Neural progenitor cell (in vitro differentiated cells): ENCODE measurements around the gene OR11H6. TPM values are rescaled to one million over a fixed set of nuclear protein-coding genes. Genes with fewer than 3 reads are reported as not detected.

ENCODE experiments used
- DNase-seq: peaks from one replicate; pipeline ENCODE4 v3.0.0-alpha.2; 2016; ENCODE audit warnings: low spot score
- H2AFZ ChIP-seq: fragments of 200-600 bp; sonication (generic); replicated peaks from 2 replicates; pipeline ENCODE4 v1.6.1; 2016; ENCODE audit warnings: antibody characterized with exemption
- H3F3A ChIP-seq: fragments of 200-600 bp; sonication (generic); 2 replicates; pipeline ENCODE4 v1.6.1; 2016; ENCODE audit warnings: antibody characterized with exemption, low read depth
- H3K27ac ChIP-seq: fragments of 200-600 bp; sonication (generic); 2 replicates; pipeline ENCODE4 v1.5.1; 2016; ENCODE audit warnings: mild to moderate bottlenecking
- H3K27me3 ChIP-seq: fragments of 200-600 bp; sonication (generic); 2 replicates; pipeline ENCODE4 v1.6.1; 2016; ENCODE audit warnings: mild to moderate bottlenecking, moderate library complexity
- H3K36me3 ChIP-seq: fragments of 200-600 bp; sonication (generic); 2 replicates; pipeline ENCODE4 v1.5.1; 2016
- H3K4me1 ChIP-seq: fragments of 200-600 bp; sonication (generic); 2 replicates; pipeline ENCODE4 v1.6.1; 2016; ENCODE audit warnings: mixed run types
- H3K4me2 ChIP-seq: fragments of 200-600 bp; sonication (generic); 2 replicates; pipeline ENCODE4 v1.6.1; 2016
- H3K4me3 ChIP-seq: fragments of 200-600 bp; sonication (generic); 2 replicates; pipeline ENCODE4 v1.5.1; 2016
- H3K79me2 ChIP-seq: fragments of 200-600 bp; sonication (generic); 2 replicates; pipeline ENCODE4 v1.6.1; 2016; ENCODE audit warnings: low read depth
- H3K9ac ChIP-seq: fragments of 200-600 bp; sonication (generic); 2 replicates; pipeline ENCODE4 v1.6.1; 2016
- H3K9me3 ChIP-seq: fragments of 200-600 bp; sonication (generic); 2 replicates; pipeline ENCODE4 v1.5.1; 2016; ENCODE audit warnings: low read depth
- H4K20me1 ChIP-seq: fragments of 200-600 bp; sonication (generic); 2 replicates; pipeline ENCODE4 v1.6.1; 2016; ENCODE audit warnings: low read depth
- H3K27ac Mint-ChIP-seq: 3 replicates; pipeline ENCODE4 v1.8.0; 2021; ENCODE audit warnings: mixed read lengths
- H3K27me3 Mint-ChIP-seq: 2 replicates; pipeline ENCODE4 v1.8.0; 2022; ENCODE audit warnings: low read depth, mild to moderate bottlenecking, inconsistent platforms, moderate library complexity, mixed read lengths; ENCODE audit not compliant: insufficient read depth
- H3K36me3 Mint-ChIP-seq: 3 replicates; pipeline ENCODE4 v1.8.0; 2021; ENCODE audit warnings: mixed read lengths
- H3K4me1 Mint-ChIP-seq: 3 replicates; pipeline ENCODE4 v1.8.0; 2021; ENCODE audit warnings: mixed read lengths
- H3K4me3 Mint-ChIP-seq: 3 replicates; pipeline ENCODE4 v1.8.0; 2021; ENCODE audit warnings: mild to moderate bottlenecking, moderate library complexity, mixed read lengths
- H3K9me3 Mint-ChIP-seq: 3 replicates; pipeline ENCODE4 v1.8.0; 2020; ENCODE audit warnings: mixed read lengths
- CTCF ChIP-seq: fragments of 200-600 bp; sonication (generic); IDR thresholded peaks from 2 replicates; pipeline ENCODE4 v1.5.1; 2017; ENCODE audit warnings: antibody characterized with exemption, mild to moderate bottlenecking
- EZH2 ChIP-seq: fragments of 200-600 bp; sonication (generic); IDR thresholded peaks from 2 replicates; pipeline ENCODE4 v1.6.1; 2017; ENCODE audit warnings: antibody characterized with exemption, mild to moderate bottlenecking, moderate library complexity
- EZH2phosphoT487 ChIP-seq: fragments of 200-600 bp; sonication (generic); IDR thresholded peaks from 2 replicates; pipeline ENCODE4 v1.6.1; 2017; ENCODE audit warnings: antibody characterized with exemption
- total RNA-seq: library from RNA; depleted of rRNA; stranded (reverse); fragments of >200 nt; gene quantifications from 2 replicates; pipeline ENCODE4 v1.2.3, GENCODE V29; 2015; ENCODE audit warnings: low replicate concordance

OR11H6 gene
- total RNA-seq, 1 donor from 2014 or later, result not detected

- no peaks in the 10 kb centered on the region for H3K79me2 ChIP-seq
- no peaks in the 10 kb centered on the region for H3K27me3 ChIP-seq
- no peaks in the 10 kb centered on the region for H3K36me3 Mint-ChIP-seq
- H3K36me3 ChIP-seq, result no peaks in the 10 kb centered on the region
- H3K9ac ChIP-seq, result no peak overlapping the region
- no peak for TF ChIP-seq EZH2
- TF ChIP-seq CTCF, result no peak
- peaks cover 3% of the 10 kb centered on the region for H3K27me3 Mint-ChIP-seq
- H3K9me3 ChIP-seq, result peaks cover 38% of the 10 kb centered on the region
- no peaks in the 10 kb centered on the region for H3K4me1 ChIP-seq
- H4K20me1 ChIP-seq, result no peaks in the 10 kb centered on the region
- no peak overlapping the region for H3K4me3 ChIP-seq
- H3K4me2 ChIP-seq, result no peak overlapping the region
- no peaks in the 10 kb centered on the region for H3K4me1 Mint-ChIP-seq
- DNase-seq, result no peak
- H3F3A ChIP-seq, result no peaks in the 10 kb centered on the region
- no peak overlapping the region for H3K4me3 Mint-ChIP-seq
- no peak overlapping the region for H2AFZ ChIP-seq
- no peak overlapping the region for H3K27ac Mint-ChIP-seq
- peaks cover 29% of the 10 kb centered on the region for H3K9me3 Mint-ChIP-seq
- H3K27ac ChIP-seq, result no peak overlapping the region
These were observed 44.3 kb upstream of the OR11H6 start for GRCh38 chr14:20179218-20179617.

- Histone ChIP-seq H3K79me2 (no peaks in the 10 kb centered on the region), H3K9me3 (peaks cover 38% of the 10 kb centered on the region), H3K9ac (no peak overlapping the region), H3K4me3 (no peak overlapping the region), H3K27me3 (no peaks in the 10 kb centered on the region), H3K4me2 (no peak overlapping the region), H3F3A (no peaks in the 10 kb centered on the region), H3K36me3 (no peaks in the 10 kb centered on the region), H3K4me1 (no peaks in the 10 kb centered on the region), H4K20me1 (no peaks in the 10 kb centered on the region), H3K27ac (no peak overlapping the region), H2AFZ (no peak overlapping the region)
- no peaks in the 10 kb centered on the region for H3K4me1 Mint-ChIP-seq
- DNase-seq, result no peak
- H3K27ac Mint-ChIP-seq, result no peak overlapping the region
- no peak overlapping the region for H3K4me3 Mint-ChIP-seq
- TF ChIP-seq CTCF, result no peak
- TF ChIP-seq EZH2phosphoT487, result no peak
- TF ChIP-seq EZH2, result no peak
- H3K27me3 Mint-ChIP-seq, result peaks cover 3% of the 10 kb centered on the region
- no peaks in the 10 kb centered on the region for H3K36me3 Mint-ChIP-seq
- peaks cover 29% of the 10 kb centered on the region for H3K9me3 Mint-ChIP-seq
These were observed 43.6 kb upstream of the OR11H6 start for GRCh38 chr14:20179880-20180279.

GRCh38 chr14:20180486-20180885, 43.0 kb upstream of the OR11H6 start:
- H4K20me1 ChIP-seq, result no peaks in the 10 kb centered on the region
- H3K4me3 ChIP-seq, result no peak overlapping the region
- no peaks in the 10 kb centered on the region for H3K4me1 ChIP-seq
- TF ChIP-seq CTCF (no peak), EZH2 (no peak), EZH2phosphoT487 (no peak)
- Mint-ChIP-seq H3K4me3 (no peak overlapping the region), H3K9me3 (peaks cover 27% of the 10 kb centered on the region), H3K27ac (no peak overlapping the region), H3K4me1 (no peaks in the 10 kb centered on the region), H3K27me3 (peaks cover 3% of the 10 kb centered on the region), H3K36me3 (no peaks in the 10 kb centered on the region)
- H3F3A ChIP-seq, result no peaks in the 10 kb centered on the region
- DNase-seq, result no peak
- H3K27me3 ChIP-seq, result no peaks in the 10 kb centered on the region
- H3K9me3 ChIP-seq, result peaks cover 34% of the 10 kb centered on the region
- H3K36me3 ChIP-seq, result no peaks in the 10 kb centered on the region
- H3K79me2 ChIP-seq, result no peaks in the 10 kb centered on the region
- H3K9ac ChIP-seq, result no peak overlapping the region
- H3K4me2 ChIP-seq, result no peak overlapping the region
- H2AFZ ChIP-seq, result no peak overlapping the region
- no peak overlapping the region for H3K27ac ChIP-seq
